ENCODE data around the gene AUTS2. TPM values are rescaled to one million over a fixed set of nuclear protein-coding genes. Genes with fewer than 3 reads are reported as not detected.

The AUTS2 gene
- total RNA-seq, 1 experiment from 2014 or later, result not detected

DNA sequence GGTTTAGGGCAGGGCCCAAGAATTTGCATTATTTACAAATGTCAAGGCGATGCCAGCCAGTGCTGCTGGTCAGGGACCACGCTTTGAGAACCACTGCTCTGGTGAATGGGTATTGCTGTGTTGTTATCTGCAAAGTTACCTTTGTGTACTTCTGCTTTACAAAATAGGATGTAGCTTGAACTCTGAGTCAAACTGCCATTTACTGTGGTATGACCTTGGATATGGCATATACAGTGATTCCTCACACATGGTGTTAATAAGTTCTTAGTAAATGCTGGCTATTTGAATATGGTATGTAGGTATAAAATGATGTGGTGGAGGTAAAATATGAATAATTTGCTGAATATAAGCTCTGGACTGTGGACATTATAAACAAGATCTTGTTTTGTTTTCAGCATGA, 148.9 kb downstream of the AUTS2 start:
- intact Hi-C loops (cut with micrococcal nuclease; ENCODE audit: unreplicated experiment), result no loop called here
- no peaks in the 10 kb centered on the region for H3K4me1 Mint-ChIP-seq (ENCODE audit: low read depth, unreplicated experiment)
- BruUV-seq (replicated peaks), result no TSS peak

GRCh38 chr7:69748530-69748929, 150.3 kb downstream of the AUTS2 start:
- Mint-ChIP-seq H3K4me3 (ENCODE audit: low read depth, unreplicated experiment) (no peak overlapping the region), H3K27me3 (ENCODE audit: unreplicated experiment) (no peaks in the 10 kb centered on the region), H3K4me1 (ENCODE audit: low read depth, unreplicated experiment) (no peaks in the 10 kb centered on the region), H3K36me3 (ENCODE audit: insufficient read depth, unreplicated experiment) (no peaks in the 10 kb centered on the region), H3K9me3 (ENCODE audit: low read depth, unreplicated experiment) (peaks cover 12% of the 10 kb centered on the region), H3K27ac (ENCODE audit: unreplicated experiment) (no peak overlapping the region)
- CTCF ChIA-PET, result no interaction called here
- DNase-seq, result no peak
- BruUV-seq (replicated peaks), result no TSS peak
- no peak for TF ChIP-seq CTCF (IDR thresholded peaks at IDR 0.05; ENCODE audit: unreplicated experiment)
- intact Hi-C loops (cut with micrococcal nuclease; ENCODE audit: unreplicated experiment), result no loop called here

More for the DNA sequence above, 148.9 kb downstream of the AUTS2 start:
- Mint-ChIP-seq H3K9me3 (ENCODE audit: low read depth, unreplicated experiment) (peaks cover 12% of the 10 kb centered on the region), H3K4me3 (ENCODE audit: low read depth, unreplicated experiment) (no peak overlapping the region), H3K27ac (ENCODE audit: unreplicated experiment) (no peak overlapping the region), H3K27me3 (ENCODE audit: unreplicated experiment) (no peaks in the 10 kb centered on the region), H3K36me3 (ENCODE audit: insufficient read depth, unreplicated experiment) (no peaks in the 10 kb centered on the region)
- DNase-seq, result no peak
- no peak for TF ChIP-seq CTCF (IDR thresholded peaks at IDR 0.05; ENCODE audit: unreplicated experiment)
- CTCF ChIA-PET, result no interaction called here

GRCh38 chr7:69749372-69749979, 151.2 kb downstream of the AUTS2 start:
- Mint-ChIP-seq H3K9me3 (ENCODE audit: low read depth, unreplicated experiment) (peaks cover 12% of the 10 kb centered on the region), H3K4me3 (ENCODE audit: low read depth, unreplicated experiment) (no peak overlapping the region), H3K36me3 (ENCODE audit: insufficient read depth, unreplicated experiment) (no peaks in the 10 kb centered on the region), H3K27me3 (ENCODE audit: unreplicated experiment) (no peaks in the 10 kb centered on the region), H3K4me1 (ENCODE audit: low read depth, unreplicated experiment) (no peaks in the 10 kb centered on the region), H3K27ac (ENCODE audit: unreplicated experiment) (no peak overlapping the region)
- no TSS peak for BruUV-seq (replicated peaks)
- intact Hi-C loops (cut with micrococcal nuclease; ENCODE audit: unreplicated experiment), result no loop called here
- DNase-seq, result no peak
- CTCF ChIA-PET, result no interaction called here
- TF ChIP-seq CTCF (IDR thresholded peaks at IDR 0.05; ENCODE audit: unreplicated experiment), result no peak

DNA sequence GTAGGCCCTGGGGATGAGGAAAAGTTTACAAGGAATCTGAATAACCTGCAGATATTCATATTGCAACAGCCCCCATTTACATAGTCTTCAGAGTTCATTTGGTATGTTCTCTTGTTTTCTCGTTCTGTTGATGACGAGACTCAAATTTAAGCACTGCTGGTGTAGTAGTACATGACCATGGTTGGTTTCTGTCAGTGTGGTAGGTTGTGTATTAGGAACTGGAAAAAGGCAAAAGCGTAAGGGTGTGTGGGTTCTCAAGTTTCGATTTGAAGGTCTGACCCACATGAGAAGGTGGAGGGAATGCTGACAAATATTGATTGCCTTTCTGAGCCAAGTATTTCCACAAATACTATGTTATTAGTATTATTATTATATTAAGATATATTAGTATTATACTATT, 151.7 kb downstream of the AUTS2 start:
- Mint-ChIP-seq H3K36me3 (ENCODE audit: insufficient read depth, unreplicated experiment) (no peaks in the 10 kb centered on the region), H3K27ac (ENCODE audit: unreplicated experiment) (no peak overlapping the region), H3K4me1 (ENCODE audit: low read depth, unreplicated experiment) (no peaks in the 10 kb centered on the region), H3K9me3 (ENCODE audit: low read depth, unreplicated experiment) (peaks cover 12% of the 10 kb centered on the region), H3K27me3 (ENCODE audit: unreplicated experiment) (no peaks in the 10 kb centered on the region), H3K4me3 (ENCODE audit: low read depth, unreplicated experiment) (no peak overlapping the region)
- DNase-seq, result no peak
- BruUV-seq (replicated peaks), result no TSS peak
- intact Hi-C loops (cut with micrococcal nuclease; ENCODE audit: unreplicated experiment), result no loop called here
- TF ChIP-seq CTCF (IDR thresholded peaks at IDR 0.05; ENCODE audit: unreplicated experiment), result no peak
- CTCF ChIA-PET, result no interaction called here
